ENCODE measurements around the gene BPIFB2. TPM values are rescaled to one million over a fixed set of nuclear protein-coding genes. Genes with fewer than 3 reads are reported as not detected.

BPIFB2 gene
- polyA plus RNA-seq, 1 donor = not detected

GRCh38 chr20:33022289-33022688 is 14.8 kb downstream of the BPIFB2 start:
- no peak for DNase-seq

GRCh38 chr20:33022694-33023438 is 15.4 kb downstream of the BPIFB2 start:
- no peak for DNase-seq

DNA sequence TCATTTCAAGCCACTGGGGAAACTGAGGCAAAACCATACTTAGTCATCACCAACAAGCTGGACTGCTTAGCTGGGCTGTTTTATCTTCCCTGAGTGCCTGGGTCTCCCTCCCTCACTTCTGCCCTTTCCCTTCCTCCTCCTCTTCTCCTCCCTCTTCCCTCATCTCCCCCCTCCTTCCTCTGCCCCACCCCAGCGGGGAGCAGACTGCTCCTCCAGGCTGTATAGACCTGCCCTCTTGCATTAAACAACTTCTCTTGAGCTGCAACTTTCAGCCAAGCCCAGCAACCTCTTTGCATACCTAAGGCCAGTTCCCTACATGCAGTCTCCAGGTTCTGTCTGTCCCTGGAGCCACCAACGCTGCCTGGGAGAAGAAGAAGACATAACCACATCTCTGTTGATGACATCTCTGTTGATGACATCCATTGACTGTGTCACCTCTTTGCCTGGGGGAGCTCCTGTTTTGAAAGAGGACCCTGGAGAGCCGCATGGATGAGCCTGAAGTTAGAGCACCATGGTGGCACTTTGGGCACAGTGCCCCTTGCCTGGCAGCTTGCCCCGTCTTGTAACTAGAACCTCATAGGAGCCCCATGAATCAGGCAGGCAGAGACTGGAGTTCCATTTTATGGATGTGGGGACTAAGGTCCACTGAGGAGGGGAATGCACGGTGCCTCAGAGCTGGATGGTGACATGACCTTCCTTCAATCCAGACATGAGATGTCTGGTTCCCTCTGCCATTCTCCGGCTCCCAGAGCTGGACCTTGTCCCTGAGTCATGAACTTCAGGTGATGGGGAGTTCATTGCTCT is 16.1 kb downstream of the BPIFB2 start:
- DNase-seq = no peak

- no peak for DNase-seq
Measured at GRCh38 chr20:33024243-33024560, 16.7 kb downstream of the BPIFB2 start.

DNA sequence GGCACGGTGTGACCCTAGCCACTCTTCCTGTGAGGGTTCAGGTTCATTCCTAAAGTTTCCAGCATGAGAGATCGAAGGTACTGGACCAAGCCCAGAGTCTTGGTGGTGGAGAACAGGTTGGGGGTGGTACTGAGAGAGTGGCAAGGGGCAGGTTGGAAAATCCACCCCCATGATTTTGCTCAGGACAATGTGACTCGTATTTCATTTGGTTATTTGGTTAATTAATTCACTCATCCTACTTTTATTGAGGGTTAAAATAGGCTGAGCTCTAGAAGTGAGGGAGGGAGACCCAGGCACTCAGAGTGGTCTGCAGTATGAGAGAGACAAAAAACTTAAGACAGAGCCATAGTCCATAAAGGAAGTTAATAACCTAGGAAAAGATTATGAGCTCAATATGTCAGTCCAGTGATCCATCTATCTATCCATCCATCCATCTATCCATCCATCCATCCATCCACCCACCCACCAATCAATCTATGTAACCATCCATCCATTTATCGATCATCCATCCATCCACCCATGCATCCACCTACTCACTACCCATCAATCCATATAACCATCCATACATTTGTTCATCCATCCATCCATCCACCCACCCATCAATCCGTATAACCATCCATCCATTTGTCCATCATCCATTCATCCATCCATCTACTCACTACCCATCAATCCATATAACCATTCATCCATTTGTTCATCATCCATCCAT is 17.3 kb downstream of the BPIFB2 start:
- DNase-seq = no peak

DNA sequence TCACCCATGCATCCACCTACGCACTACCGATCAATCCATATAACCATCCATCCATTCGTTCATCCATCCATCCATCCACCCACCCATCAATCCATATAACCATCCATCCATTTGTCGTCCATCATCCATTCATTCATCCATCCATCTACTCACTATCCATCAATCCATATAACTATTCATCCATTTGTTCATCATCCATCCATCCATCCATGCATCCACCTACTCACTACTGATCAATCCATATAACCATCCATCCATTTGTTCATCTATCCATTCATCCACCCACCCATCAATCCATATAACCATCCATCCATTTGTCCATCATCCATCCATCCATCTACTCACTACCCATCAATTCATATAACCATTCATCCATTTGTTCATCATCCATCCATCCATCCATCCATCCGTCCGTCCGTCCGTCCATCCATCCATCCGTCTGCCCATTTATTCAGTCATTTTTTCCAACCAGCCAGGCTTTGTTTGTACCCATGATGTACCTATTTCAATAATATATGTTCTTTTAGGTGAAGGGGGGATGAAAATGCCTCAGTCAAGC is 17.9 kb downstream of the BPIFB2 start:
- DNase-seq = no peak

DNA sequence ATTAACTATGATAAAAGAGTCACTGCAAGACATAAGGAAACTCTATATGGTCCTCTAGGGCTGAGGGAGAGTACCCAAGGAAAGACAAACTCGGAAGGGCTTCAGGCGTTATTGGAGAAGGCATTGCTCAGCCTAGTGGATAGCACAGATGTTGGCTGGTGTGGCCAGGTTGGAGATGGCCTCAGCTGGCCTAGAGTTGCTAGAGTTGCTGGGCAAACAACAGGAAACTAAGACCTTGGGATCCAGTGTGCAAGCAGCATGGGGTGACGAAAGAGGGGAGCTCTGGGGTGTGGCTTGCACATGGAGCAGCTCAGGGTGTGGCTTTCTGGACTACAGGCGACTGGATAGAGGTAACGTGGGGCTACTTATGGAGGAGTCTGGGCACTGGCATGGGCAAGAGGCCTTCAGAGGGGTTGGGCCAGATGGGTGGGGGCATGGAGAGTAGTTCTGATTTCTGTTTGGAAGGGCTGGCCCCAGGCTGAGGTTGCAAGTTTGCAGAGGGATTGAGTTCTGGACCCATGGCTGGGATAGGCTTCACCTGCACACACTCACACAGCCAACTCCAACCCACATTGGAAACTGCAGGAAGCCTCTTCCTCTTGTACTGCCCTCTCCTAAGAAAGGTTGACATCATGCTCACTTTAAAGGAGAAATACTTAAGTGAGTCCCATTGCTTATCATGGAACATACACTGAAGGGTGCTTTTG is 18.7 kb downstream of the BPIFB2 start:
- no peak for DNase-seq

GRCh38 chr20:33026779-33027759 is 19.6 kb downstream of the BPIFB2 start:
- DNase-seq = no peak

- DNase-seq = no peak
Measured at GRCh38 chr20:33027769-33028751, 20.6 kb downstream of the BPIFB2 start.

DNA sequence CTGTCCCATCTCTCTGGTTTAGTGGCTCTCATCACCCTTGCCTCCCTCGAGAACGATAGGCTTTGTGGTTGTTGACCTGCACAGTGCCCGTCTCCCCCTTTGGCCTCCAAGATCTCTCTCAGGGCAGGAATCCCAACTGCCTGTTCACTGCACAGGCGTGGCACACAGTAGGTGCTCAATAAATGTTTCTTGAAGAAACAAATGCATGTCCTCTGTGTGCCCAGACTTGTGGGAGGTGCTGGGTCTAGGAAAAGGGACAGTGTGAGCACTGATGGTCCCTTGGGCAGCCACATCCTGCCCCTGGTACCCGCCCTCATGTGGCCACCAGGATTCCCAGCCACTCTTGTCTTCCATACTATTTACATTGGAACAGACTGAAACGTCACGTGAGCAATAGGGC is 21.4 kb downstream of the BPIFB2 start:
- DNase-seq = no peak

GRCh38 chr20:33030076-33030475 is 22.6 kb downstream of the BPIFB2 start:
- no peak for DNase-seq

GRCh38 chr20:33030569-33030968 is 23.1 kb downstream of the BPIFB2 start:
- no peak for DNase-seq

DNA sequence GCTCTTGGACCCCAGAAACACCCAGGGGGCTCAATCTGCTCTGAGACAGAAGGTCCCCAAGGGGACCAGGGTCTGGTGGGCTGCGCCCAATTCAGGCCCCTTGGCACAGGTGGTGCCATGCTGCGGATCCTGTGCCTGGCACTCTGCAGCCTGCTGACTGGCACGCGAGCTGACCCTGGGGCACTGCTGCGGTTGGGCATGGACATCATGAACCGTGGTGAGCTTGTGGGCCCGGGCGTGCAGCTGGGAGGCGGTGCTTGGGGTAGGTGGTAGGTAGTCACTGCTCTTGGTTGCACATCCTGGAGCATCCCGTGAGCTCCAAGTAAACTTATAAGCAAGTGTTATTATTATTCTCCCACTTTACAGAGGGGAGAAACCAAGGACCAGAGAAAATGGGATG is 24.0 kb downstream of the BPIFB2 start, which contains the start of gene BPIFB6:
Gene BPIFB6 (plus strand): TSS at position 118 of the 400 bp plus-strand sequence. CDS start 0 bp downstream, at position 118.
- no peak for DNase-seq

DNA sequence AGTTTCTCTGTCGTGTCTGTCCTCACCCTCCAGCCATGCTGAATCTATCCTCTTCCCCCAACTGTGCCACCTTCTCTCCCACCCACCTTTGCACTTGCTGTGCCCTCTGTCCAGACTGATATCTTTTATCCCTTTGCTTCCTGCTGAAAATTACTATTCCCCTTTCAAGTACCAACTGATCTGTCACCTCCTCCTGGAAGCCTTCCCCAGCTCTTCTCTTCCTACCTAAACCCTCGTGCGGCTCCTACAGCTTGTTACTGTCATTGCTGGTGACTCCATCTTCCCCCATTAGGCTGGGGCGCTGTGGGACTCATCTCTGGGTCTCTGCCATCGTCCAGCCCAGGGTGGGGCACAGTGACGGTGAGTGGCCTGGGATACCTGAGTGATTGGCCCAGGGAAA is 25.1 kb downstream of the BPIFB2 start:
- DNase-seq = no peak

DNA sequence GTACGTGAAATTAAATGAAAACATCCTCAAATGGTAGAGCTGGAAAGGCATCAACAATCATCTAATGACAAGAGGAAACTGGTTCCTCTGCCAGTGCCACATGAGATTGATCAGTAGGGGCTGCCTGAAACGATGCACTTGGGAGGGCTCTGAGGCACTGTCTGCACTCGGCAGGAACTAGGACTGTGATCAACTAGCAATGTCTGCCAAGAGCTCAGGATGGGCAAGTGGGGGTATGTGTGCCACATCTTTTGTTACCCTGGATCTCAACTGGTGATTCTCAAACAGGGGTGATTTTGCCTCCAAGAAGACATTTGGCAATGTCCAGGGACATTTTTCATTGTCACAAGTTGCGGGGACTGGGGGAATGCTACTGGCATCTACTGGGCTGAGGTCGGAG is 25.9 kb downstream of the BPIFB2 start:
- no peak for DNase-seq

GRCh38 chr20:33034115-33034514 is 26.6 kb downstream of the BPIFB2 start:
- no peak for DNase-seq

GRCh38 chr20:33034901-33035492 is 27.5 kb downstream of the BPIFB2 start:
- DNase-seq = no peak

- no peak for DNase-seq
Measured at GRCh38 chr20:33037456-33037855, 30.0 kb downstream of the BPIFB2 start.

GRCh38 chr20:33038243-33038642 is 30.7 kb downstream of the BPIFB2 start:
- no peak for DNase-seq

Measured in left kidney (tissue), 2 donors.